ENCODE results near the gene GPR137B.

DNA sequence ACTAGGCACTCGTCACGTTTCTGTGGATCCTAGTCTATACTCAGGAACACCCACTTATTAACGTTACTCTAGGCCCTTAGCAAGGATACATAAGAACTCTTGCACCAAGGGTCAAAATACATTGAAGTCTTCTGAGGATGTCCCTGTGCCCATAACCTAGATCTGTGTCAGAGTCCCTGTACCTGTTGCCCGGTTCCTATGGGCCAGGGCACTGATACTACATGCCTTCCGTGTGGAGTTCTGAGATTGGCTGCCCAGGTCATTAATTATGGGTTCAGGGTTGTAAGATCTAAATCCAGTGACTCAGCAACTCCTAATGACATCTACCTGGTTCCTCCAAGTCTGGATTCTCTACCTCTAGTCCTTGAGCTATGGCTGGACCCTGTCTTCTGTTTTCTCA, 69.5 kb downstream of the GPR137B start:
- TF ChIP-seq, protein P1, sequence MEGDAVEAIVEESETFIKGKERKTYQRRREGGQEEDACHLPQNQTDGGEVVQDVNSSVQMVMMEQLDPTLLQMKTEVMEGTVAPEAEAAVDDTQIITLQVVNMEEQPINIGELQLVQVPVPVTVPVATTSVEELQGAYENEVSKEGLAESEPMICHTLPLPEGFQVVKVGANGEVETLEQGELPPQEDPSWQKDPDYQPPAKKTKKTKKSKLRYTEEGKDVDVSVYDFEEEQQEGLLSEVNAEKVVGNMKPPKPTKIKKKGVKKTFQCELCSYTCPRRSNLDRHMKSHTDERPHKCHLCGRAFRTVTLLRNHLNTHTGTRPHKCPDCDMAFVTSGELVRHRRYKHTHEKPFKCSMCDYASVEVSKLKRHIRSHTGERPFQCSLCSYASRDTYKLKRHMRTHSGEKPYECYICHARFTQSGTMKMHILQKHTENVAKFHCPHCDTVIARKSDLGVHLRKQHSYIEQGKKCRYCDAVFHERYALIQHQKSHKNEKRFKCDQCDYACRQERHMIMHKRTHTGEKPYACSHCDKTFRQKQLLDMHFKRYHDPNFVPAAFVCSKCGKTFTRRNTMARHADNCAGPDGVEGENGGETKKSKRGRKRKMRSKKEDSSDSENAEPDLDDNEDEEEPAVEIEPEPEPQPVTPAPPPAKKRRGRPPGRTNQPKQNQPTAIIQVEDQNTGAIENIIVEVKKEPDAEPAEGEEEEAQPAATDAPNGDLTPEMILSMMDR (CRISPR knock-in tag; IDR thresholded peaks at IDR 0.05), result no peak
- no peak for TF ChIP-seq RFX5 (IDR thresholded peaks at IDR 0.05; ENCODE audit: low read depth, low read length)
- no peak for TF ChIP-seq PCBP1 (IDR thresholded peaks at IDR 0.05; ENCODE audit: borderline replicate concordance, low read depth, low read length)
- no peak for TF ChIP-seq ZNF781 (CRISPR knock-in tag; IDR thresholded peaks at IDR 0.05; ENCODE audit: borderline replicate concordance, not compliant biosample characterization)
- no peak for TF ChIP-seq ZNF670 (CRISPR knock-in tag; IDR thresholded peaks at IDR 0.05; ENCODE audit: borderline replicate concordance)
- no peak for TF ChIP-seq POLR2AphosphoS5 (IDR thresholded peaks at IDR 0.05; ENCODE audit: low read depth, low read length)
- 0 out of 2 replicates have a peak, but pooled peaks have one; percentile 9 for TF ChIP-seq NFE2L2 (IDR thresholded peaks at IDR 0.05; ENCODE audit: low read length)
- TF ChIP-seq ONECUT2 (CRISPR knock-in tag; IDR thresholded peaks at IDR 0.05), result no peak
- no peak for TF ChIP-seq TBP (CRISPR knock-in tag; IDR thresholded peaks at IDR 0.05)
- TF ChIP-seq KLF13 (CRISPR knock-in tag; IDR thresholded peaks at IDR 0.05), result no peak
- no peak for TF ChIP-seq ZBTB21 (CRISPR knock-in tag; IDR thresholded peaks at IDR 0.05)
- TF ChIP-seq POLR2A (IDR thresholded peaks at IDR 0.05; ENCODE audit: insufficient read depth in 1 of 2, low read depth in 2 of 2, low read length in 2 of 2), result no peak
- no peak for TF ChIP-seq SKI (IDR thresholded peaks at IDR 0.05; ENCODE audit: partially characterized antibody)

Measured in HepG2 (cell line).